Measurements from ENCODE around the gene ARSG. TPM values are rescaled to one million over a fixed set of nuclear protein-coding genes. Genes with fewer than 3 reads are reported as not detected.

Gene ARSG
- total and polyA plus RNA-seq, 2 of the 13 experiments (the other 11 are each of a cell fraction or from before 2014, with no cell fraction given) = 3.7 to 15.2 TPM

DNA sequence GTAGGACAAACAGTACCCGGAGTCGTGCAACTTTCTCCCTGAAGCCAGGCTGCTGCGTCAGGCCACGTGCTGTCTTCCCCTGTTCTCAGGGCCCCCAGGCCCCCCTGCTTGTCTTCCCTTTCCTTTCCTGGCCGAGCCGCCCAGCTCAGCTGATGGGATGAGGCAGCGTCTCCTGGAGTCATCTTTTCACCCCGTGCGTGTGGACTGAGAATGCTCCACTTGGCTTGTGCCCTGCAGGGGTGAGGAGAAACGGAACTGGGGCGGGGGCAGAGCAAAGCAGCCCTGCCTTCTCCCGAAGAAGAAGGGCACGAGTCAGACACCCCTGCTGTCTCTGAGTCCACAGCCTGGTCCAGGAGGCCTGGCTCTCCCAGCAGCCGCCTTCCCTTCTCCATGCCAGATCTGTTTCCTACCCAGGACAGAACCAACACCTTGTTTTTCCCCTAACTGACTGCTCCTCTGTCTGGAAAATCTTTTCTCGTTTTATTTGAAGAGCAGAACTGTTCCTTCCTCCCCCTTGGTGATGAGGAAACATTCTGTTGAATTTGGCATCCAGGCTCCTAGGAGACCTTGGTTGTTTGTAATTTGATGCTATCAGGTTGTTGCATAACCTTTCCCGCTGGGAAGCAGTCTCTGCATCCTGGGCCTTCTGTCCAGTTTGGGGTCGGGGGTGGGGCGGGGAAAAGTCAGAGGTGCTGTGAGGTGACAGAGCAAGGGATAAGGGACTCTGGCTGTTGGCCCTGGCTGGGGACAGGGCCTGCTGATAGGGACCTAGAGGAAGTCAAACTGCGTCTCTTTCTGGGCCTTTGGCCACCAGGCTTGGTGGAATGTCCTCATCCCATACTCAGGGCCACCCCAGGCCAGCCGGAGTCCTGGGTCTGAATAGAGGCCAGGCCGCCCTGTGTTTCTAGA is 87.2 kb downstream of the ARSG start (continued):
- TF ChIP-seq EP300 (IDR thresholded peaks at IDR 0.05; ENCODE audit: low read depth in 2 of 2, low read length in 2 of 2) = peak; percentile 85 to 98; a peak in 3 of 4 replicates
- peak; percentile 89 for TF ChIP-seq EP300 (CRISPR knock-in tag; IDR thresholded peaks at IDR 0.05; ENCODE audit: borderline replicate concordance)
- peak; percentile 31; the same call in 1 of the 2 replicates for TF ChIP-seq JUNB (CRISPR knock-in tag; IDR thresholded peaks at IDR 0.05; ENCODE audit: borderline replicate concordance)
- TF ChIP-seq BRCA1 (CRISPR knock-in tag; IDR thresholded peaks at IDR 0.05) = peak; percentile 90; the same call in 1 of the 2 replicates
- peak; percentile 90 for TF ChIP-seq BCL6 (CRISPR knock-in tag; IDR thresholded peaks at IDR 0.05)
- TF ChIP-seq ZNF772 (CRISPR knock-in tag; IDR thresholded peaks at IDR 0.05) = peak; percentile 69
- TF ChIP-seq MAF1 (CRISPR knock-in tag; IDR thresholded peaks at IDR 0.05; ENCODE audit: borderline replicate concordance) = no peak; the same call in 1 of the 2 replicates
- no peak; the same call in 1 of the 2 replicates for TF ChIP-seq XBP1 (CRISPR knock-in tag; IDR thresholded peaks at IDR 0.05)
- TF ChIP-seq, protein P1, sequence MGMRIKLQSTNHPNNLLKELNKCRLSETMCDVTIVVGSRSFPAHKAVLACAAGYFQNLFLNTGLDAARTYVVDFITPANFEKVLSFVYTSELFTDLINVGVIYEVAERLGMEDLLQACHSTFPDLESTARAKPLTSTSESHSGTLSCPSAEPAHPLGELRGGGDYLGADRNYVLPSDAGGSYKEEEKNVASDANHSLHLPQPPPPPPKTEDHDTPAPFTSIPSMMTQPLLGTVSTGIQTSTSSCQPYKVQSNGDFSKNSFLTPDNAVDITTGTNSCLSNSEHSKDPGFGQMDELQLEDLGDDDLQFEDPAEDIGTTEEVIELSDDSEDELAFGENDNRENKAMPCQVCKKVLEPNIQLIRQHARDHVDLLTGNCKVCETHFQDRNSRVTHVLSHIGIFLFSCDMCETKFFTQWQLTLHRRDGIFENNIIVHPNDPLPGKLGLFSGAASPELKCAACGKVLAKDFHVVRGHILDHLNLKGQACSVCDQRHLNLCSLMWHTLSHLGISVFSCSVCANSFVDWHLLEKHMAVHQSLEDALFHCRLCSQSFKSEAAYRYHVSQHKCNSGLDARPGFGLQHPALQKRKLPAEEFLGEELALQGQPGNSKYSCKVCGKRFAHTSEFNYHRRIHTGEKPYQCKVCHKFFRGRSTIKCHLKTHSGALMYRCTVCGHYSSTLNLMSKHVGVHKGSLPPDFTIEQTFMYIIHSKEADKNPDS (CRISPR knock-in tag; IDR thresholded peaks at IDR 0.05) = no peak
- peak; percentile 68 for TF ChIP-seq SP4 (CRISPR knock-in tag; IDR thresholded peaks at IDR 0.05)
- TF ChIP-seq, protein P2, sequence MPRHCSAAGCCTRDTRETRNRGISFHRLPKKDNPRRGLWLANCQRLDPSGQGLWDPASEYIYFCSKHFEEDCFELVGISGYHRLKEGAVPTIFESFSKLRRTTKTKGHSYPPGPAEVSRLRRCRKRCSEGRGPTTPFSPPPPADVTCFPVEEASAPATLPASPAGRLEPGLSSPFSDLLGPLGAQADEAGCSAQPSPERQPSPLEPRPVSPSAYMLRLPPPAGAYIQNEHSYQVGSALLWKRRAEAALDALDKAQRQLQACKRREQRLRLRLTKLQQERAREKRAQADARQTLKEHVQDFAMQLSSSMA (CRISPR knock-in tag; IDR thresholded peaks at IDR 0.05) = peak; percentile 92
- peak; percentile 86; the same call in 1 of the 2 replicates for TF ChIP-seq NPAS2 (CRISPR knock-in tag; IDR thresholded peaks at IDR 0.05; ENCODE audit: borderline replicate concordance)
- TF ChIP-seq, protein P3, sequence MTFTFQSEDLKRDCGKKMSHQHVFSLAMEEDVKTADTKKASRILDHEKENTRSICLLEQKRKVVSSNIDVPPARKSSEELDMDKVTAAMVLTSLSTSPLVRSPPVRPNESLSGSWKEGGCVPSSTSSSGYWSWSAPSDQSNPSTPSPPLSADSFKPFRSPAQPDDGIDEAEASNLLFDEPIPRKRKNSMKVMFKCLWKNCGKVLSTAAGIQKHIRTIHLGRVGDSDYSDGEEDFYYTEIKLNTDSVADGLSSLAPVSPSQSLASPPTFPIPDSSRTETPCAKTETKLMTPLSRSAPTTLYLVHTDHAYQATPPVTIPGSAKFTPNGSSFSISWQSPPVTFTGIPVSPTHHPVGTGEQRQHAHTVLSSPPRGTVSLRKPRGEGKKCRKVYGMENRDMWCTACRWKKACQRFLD (CRISPR knock-in tag; IDR thresholded peaks at IDR 0.05; ENCODE audit: borderline replicate concordance) = peak; percentile 91
- peak; percentile 91 for TF ChIP-seq CHD4 (IDR thresholded peaks at IDR 0.05; ENCODE audit: borderline replicate concordance, low read length)
- TF ChIP-seq GLI4 (CRISPR knock-in tag; IDR thresholded peaks at IDR 0.05; ENCODE audit: borderline replicate concordance) = peak; percentile 77; the same call in 1 of the 2 replicates
- TF ChIP-seq UBTF (CRISPR knock-in tag; IDR thresholded peaks at IDR 0.05) = peak; percentile 73
- TF ChIP-seq ZHX1 (CRISPR knock-in tag; IDR thresholded peaks at IDR 0.05; ENCODE audit: low read depth) = 0 out of 2 replicates have a peak, but pooled peaks have one; percentile 24
- TF ChIP-seq ONECUT2 (CRISPR knock-in tag; IDR thresholded peaks at IDR 0.05) = peak; percentile 63; the same call in 1 of the 2 replicates
- TF ChIP-seq KAT8 (CRISPR knock-in tag; IDR thresholded peaks at IDR 0.05) = peak; percentile 53; the same call in 1 of the 2 replicates
